Cardiac muscle cell (in vitro differentiated cells and primary cell): Measurements from ENCODE around the gene GRXCR1. TPM values are rescaled to one million over a fixed set of nuclear protein-coding genes. Genes with fewer than 3 reads are reported as not detected.

Source experiments
- DNase-seq, 2 donors: peaks; one replicate each; pipeline versions ENCODE4 v3.0.0 to v3.0.0-alpha.2; 2010 to 2017; ENCODE audit warnings: low read depth in 1 of 2, low spot score in 1 of 2
- H3K27ac ChIP-seq: fragments of 200-600 bp; sonication (generic); 2 replicates; pipeline ENCODE4 v1.5.1; 2016
- H3K27me3 ChIP-seq: fragments of 200-600 bp; sonication (generic); 2 replicates; pipeline ENCODE4 v1.6.0; 2016; ENCODE audit warnings: control low read depth
- H3K36me3 ChIP-seq: fragments of 200-600 bp; sonication (generic); 2 replicates; pipeline ENCODE4 v1.5.1; 2016; ENCODE audit warnings: control low read depth
- H3K4me1 ChIP-seq: fragments of 200-600 bp; sonication (generic); 2 replicates; pipeline ENCODE4 v1.8.1; 2017; ENCODE audit warnings: low read depth, mild to moderate bottlenecking, mixed run types
- H3K4me3 ChIP-seq: fragments of 200-600 bp; sonication (generic); 2 replicates; pipeline ENCODE4 v1.5.1; 2016; ENCODE audit warnings: mild to moderate bottlenecking
- H3K9me3 ChIP-seq: fragments of 200-600 bp; sonication (generic); 2 replicates; pipeline ENCODE4 v1.5.1; 2017; ENCODE audit warnings: low read depth, mild to moderate bottlenecking, control low read depth
- polyA plus RNA-seq: library from polyadenylated mRNA; unstranded; fragments of >200 nt; fragmentation: Nextera tagmentation; extraction: Ambion mirVana; gene quantifications from 2 replicates; pipeline ENCODE4 v1.2.1, GENCODE V29; 2016
- total RNA-seq: library from RNA; depleted of rRNA; stranded (reverse); fragments of >200 nt; gene quantifications from 2 replicates; pipeline ENCODE4 v1.2.3, GENCODE V29; 2016
- TF ChIP-seq, protein P1 (sequence below): IDR thresholded peaks from 2 replicates; pipeline ENCODE4 v1.5.1; 2012; ENCODE audit warnings: low read depth, mild to moderate bottlenecking, low read length

GRXCR1 gene
- total and polyA plus RNA-seq, 2 experiments from 2014 or later, result not detected

DNA sequence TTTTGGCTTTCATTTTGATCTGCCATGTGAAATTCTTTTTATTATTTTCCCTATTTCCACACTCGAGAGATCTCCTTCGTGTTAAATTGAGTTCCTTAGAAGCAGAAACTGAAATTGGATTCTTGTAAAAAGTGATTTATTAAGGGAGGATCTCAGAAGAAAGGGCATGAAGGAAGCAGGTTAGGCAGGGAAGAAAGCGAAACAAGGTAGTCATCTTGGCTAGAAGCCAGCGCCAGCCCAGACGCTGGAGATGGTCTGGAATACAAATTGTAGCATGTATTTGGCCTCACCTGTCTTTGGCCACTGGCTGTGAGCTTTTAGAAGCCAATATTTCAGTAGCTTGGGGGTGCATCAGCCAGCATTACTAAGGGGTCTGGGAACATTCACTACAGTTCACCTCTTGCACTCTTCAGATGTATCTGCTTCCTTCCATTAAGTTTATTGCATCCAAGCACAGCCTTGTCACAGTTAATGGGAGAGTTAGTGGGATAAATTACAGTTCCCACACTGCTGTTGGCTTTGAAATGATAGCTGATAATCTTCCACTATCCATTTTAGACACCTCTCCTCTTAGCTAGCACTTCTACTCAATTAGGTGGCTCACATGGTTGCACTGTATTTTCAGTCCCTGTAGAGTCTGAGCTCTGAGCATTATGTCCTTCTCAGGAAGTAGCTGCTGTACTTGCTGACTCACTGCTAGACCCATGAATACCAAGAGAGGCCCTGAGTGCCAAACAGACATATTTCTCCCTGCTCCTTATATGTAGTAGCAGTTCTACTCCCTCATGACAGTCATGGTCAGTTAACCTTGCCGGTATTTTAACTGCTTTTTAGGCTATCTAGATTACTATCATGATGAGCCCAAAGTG is 14.6 kb downstream of the GRXCR1 start:
- no peaks in the 10 kb centered on the region for H3K9me3 ChIP-seq
- no peaks in the 10 kb centered on the region for H3K4me1 ChIP-seq
- H3K4me3 ChIP-seq, result no peak overlapping the region
- DNase-seq, result no peak
- TF ChIP-seq, protein P1, sequence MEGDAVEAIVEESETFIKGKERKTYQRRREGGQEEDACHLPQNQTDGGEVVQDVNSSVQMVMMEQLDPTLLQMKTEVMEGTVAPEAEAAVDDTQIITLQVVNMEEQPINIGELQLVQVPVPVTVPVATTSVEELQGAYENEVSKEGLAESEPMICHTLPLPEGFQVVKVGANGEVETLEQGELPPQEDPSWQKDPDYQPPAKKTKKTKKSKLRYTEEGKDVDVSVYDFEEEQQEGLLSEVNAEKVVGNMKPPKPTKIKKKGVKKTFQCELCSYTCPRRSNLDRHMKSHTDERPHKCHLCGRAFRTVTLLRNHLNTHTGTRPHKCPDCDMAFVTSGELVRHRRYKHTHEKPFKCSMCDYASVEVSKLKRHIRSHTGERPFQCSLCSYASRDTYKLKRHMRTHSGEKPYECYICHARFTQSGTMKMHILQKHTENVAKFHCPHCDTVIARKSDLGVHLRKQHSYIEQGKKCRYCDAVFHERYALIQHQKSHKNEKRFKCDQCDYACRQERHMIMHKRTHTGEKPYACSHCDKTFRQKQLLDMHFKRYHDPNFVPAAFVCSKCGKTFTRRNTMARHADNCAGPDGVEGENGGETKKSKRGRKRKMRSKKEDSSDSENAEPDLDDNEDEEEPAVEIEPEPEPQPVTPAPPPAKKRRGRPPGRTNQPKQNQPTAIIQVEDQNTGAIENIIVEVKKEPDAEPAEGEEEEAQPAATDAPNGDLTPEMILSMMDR, result no peak
- no peaks in the 10 kb centered on the region for H3K36me3 ChIP-seq
- no peak overlapping the region for H3K27ac ChIP-seq
- H3K27me3 ChIP-seq, result no peaks in the 10 kb centered on the region

DNA sequence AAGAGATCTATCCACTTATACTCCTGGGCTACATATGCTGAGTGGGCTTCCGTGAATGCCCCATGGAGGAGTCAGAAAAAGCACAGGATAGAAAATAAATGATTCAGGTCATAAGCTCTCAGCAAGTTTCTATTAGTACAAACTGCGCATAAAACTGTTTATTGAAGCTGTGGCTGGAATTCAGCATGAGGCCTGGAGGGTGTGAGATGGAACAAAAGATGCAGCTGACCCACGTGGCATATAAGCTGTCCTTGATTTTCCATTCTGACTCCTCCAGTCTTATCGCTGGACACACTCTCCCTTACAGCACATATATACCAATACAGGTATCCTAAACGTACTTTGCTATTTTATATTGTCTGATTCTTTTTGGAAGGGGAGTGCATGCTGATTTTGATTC is 17.9 kb downstream of the GRXCR1 start:
- H3K27me3 ChIP-seq, result no peaks in the 10 kb centered on the region
- no peak overlapping the region for H3K4me3 ChIP-seq
- H3K9me3 ChIP-seq, result no peaks in the 10 kb centered on the region
- no peaks in the 10 kb centered on the region for H3K36me3 ChIP-seq
- H3K4me1 ChIP-seq, result no peaks in the 10 kb centered on the region
- no peak overlapping the region for H3K27ac ChIP-seq
- DNase-seq, result no peak
- TF ChIP-seq, protein P1, result no peak

DNA sequence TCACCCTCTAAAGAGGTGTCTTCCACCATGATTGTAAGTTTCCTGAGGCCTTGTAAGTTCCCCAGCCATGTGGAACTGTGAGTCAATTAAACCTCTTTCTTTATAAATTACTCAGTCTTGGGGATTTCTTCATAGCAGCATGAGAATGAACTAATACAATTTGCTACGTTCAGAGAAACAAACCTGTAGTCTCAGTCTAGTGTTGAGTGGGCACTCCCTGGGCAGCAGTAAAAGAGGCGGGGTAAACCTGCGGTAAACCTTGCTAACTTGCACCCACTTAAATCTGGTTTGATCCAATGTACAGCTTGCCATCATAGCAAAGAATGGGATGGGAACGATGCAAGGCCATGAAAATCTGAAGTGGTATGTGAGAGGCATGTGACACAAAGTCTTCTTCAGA is 22.4 kb downstream of the GRXCR1 start:
- DNase-seq, result no peak
- TF ChIP-seq, protein P1, result no peak
- Histone ChIP-seq H3K4me1 (no peaks in the 10 kb centered on the region), H3K4me3 (no peak overlapping the region), H3K36me3 (no peaks in the 10 kb centered on the region), H3K27ac (no peak overlapping the region), H3K9me3 (no peaks in the 10 kb centered on the region), H3K27me3 (no peaks in the 10 kb centered on the region)

DNA sequence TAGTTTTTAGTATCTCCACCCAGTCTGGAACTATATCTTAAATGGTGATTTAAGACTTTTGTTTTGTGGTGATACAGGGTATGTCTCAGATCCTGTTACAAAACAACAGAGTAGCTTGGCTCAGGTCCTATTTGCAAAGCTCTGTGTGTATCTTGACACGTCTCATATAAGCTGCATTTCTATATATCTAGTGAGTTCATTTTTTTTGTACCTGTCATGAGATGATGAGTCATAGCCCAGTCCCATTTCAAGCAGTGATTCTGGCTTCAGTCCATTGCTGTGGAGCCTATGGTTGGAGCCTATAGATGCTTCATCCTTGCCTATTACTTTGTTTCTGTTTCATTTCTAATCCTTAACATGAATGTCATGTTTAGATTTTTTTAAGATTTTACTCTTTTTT is 23.0 kb downstream of the GRXCR1 start:
- Histone ChIP-seq H3K36me3 (no peaks in the 10 kb centered on the region), H3K27me3 (no peaks in the 10 kb centered on the region), H3K4me3 (no peak overlapping the region), H3K4me1 (no peaks in the 10 kb centered on the region), H3K9me3 (no peaks in the 10 kb centered on the region), H3K27ac (no peak overlapping the region)
- DNase-seq, result no peak
- TF ChIP-seq, protein P1, result no peak

DNA sequence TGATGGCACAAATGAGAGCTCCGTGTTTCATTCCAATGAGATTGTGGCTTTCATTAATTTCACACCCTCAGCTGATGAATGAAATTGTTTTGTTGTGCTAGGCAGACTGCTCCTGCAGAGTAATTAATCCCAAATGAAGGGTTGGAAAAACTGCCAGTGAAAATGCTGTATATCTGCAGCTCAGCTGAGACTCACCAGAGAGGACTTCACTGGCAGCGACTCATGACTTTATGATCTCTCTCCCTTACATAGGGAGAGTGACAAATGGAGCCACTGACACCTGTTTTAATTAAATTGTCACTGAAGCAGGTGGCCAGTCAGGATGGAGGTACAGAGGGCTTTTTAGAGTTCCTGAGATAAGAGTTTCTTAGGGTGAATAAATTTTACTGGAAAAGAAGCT is 24.8 kb downstream of the GRXCR1 start:
- DNase-seq, result no peak
- TF ChIP-seq, protein P1, result no peak
- Histone ChIP-seq H3K27ac (no peak overlapping the region), H3K27me3 (no peaks in the 10 kb centered on the region), H3K36me3 (no peaks in the 10 kb centered on the region), H3K4me1 (no peaks in the 10 kb centered on the region), H3K9me3 (no peaks in the 10 kb centered on the region), H3K4me3 (no peak overlapping the region)
